ENCODE measurements around the gene MED7.

Gene MED7

GRCh38 chr5:157142317-157143126 lies at the start of gene MED7:
TSS of gene MED7 (minus strand) at chr5:157142865. CDS start at chr5:157139431, 3,434 bp downstream.
- peak within 1 kb of the TSS; percentile 76 to 95 (median 84) for H3K4me3 ChIP-seq
- peak within 1 kb of the TSS; percentile 86 to 97 (median 93) for H3K27ac ChIP-seq

GRCh38 chr5:157189223-157189622 lies 46.6 kb upstream of the MED7 start:
- Histone ChIP-seq H3K4me3 (no peak overlapping the region), H3K27ac (peak overlapping the region in 3 of 21 experiments; percentile 1 to 67 (median 46))

- H3K4me3 ChIP-seq = no peak overlapping the region
- peak overlapping the region in 4 of 21 experiments; percentile 23 to 67 (median 46) for H3K27ac ChIP-seq
Measured at GRCh38 chr5:157188270-157188669, 45.6 kb upstream of the MED7 start.

- Histone ChIP-seq H3K27ac (peak overlapping the region in 4 of 21 experiments; percentile 35 to 67 (median 46)), H3K4me3 (no peak overlapping the region)
Measured at GRCh38 chr5:157187046-157187754, 44.5 kb upstream of the MED7 start.

- no peak overlapping the region for H3K4me3 ChIP-seq
Measured at GRCh38 chr5:157186309-157187045, 43.8 kb upstream of the MED7 start.

GRCh38 chr5:157185122-157185521 lies 42.5 kb upstream of the MED7 start:
- H3K27ac ChIP-seq = peak overlapping the region in 2 of 21 experiments; percentile 15 to 67
- H3K4me3 ChIP-seq = peak overlapping the region in 2 of 7 experiments; percentile 31 to 32

More at GRCh38 chr5:157186309-157187045, 43.8 kb upstream of the MED7 start:
- peak overlapping the region in 2 of 21 experiments; percentile 35 to 67 for H3K27ac ChIP-seq

- peak overlapping the region in 5 of 7 experiments; percentile 7 to 32 (median 15) for H3K4me3 ChIP-seq
- H3K27ac ChIP-seq = peak overlapping the region in 4 of 21 experiments; percentile 15 to 64 (median 40)
Measured at GRCh38 chr5:157184117-157184670, 41.5 kb upstream of the MED7 start.

- peak overlapping the region; percentile 15 to 32 (median 20) for H3K4me3 ChIP-seq
- H3K27ac ChIP-seq = peak overlapping the region in 8 of 21 experiments; percentile 1 to 91 (median 77)
Measured at GRCh38 chr5:157182143-157182757, 39.6 kb upstream of the MED7 start.

GRCh38 chr5:157180374-157181264 lies 38.0 kb upstream of the MED7 start, which contains the start of gene ITK:
TSS of gene ITK (plus strand) at chr5:157180840. CDS start at chr5:157180978, 138 bp downstream.
- peak within 1 kb of the TSS in 14 of 21 experiments; percentile 2 to 91 (median 50) for H3K27ac ChIP-seq
- H3K4me3 ChIP-seq = peak within 1 kb of the TSS; percentile 15 to 32 (median 20)

GRCh38 chr5:157178966-157179365 lies 36.3 kb upstream of the MED7 start:
- H3K27ac ChIP-seq = peak overlapping the region in 6 of 21 experiments; percentile 54 to 91 (median 82)
- H3K4me3 ChIP-seq = no peak overlapping the region

GRCh38 chr5:157177953-157178352 lies 35.3 kb upstream of the MED7 start:
- peak overlapping the region in 6 of 21 experiments; percentile 14 to 91 (median 37) for H3K27ac ChIP-seq

GRCh38 chr5:157175071-157175612 lies 32.5 kb upstream of the MED7 start:
- peak overlapping the region in 1 of 21 experiments; percentile 5 for H3K27ac ChIP-seq
- H3K4me3 ChIP-seq = no peak overlapping the region

More at GRCh38 chr5:157177953-157178352, 35.3 kb upstream of the MED7 start:
- no peak overlapping the region for H3K4me3 ChIP-seq

- Histone ChIP-seq H3K27ac (peak overlapping the region in 3 of 21 experiments; percentile 56 to 69 (median 62)), H3K4me3 (no peak overlapping the region)
Measured at GRCh38 chr5:157172403-157172802, 29.7 kb upstream of the MED7 start.

GRCh38 chr5:157168286-157168685 lies 25.6 kb upstream of the MED7 start:
- H3K27ac ChIP-seq = no peak overlapping the region
- H3K4me3 ChIP-seq = no peak overlapping the region

- Histone ChIP-seq H3K27ac (peak overlapping the region in 1 of 21 experiments; percentile 51), H3K4me3 (no peak overlapping the region)
Measured at GRCh38 chr5:157167214-157167621, 24.6 kb upstream of the MED7 start.

- Histone ChIP-seq H3K4me3 (no peak within 1 kb of the TSS), H3K27ac (peak within 1 kb of the TSS in 1 of 21 experiments; percentile 51)
Measured at GRCh38 chr5:157166214-157167213, 23.8 kb upstream of the MED7 start, which contains the start of gene GARIN3. TSS of gene GARIN3 (minus strand) at chr5:157166264. CDS start at chr5:157166168, 96 bp downstream.

All from skin epidermis (tissue), 12 donors.